KMS-11 (cell line): ENCODE measurements around the gene TMEM59.
A peak's percentile ranks its signal among the peaks of the same experiment; 100 is the strongest.

Source experiments
- H2AFZ ChIP-seq: fragments of 200-600 bp; sonication (generic); 2 replicates; pipeline ENCODE4 v1.6.1; 2016; ENCODE audit warnings: antibody characterized with exemption, mixed run types, low read depth
- H3K27ac ChIP-seq: fragments of 200-600 bp; sonication (generic); 2 replicates; pipeline ENCODE4 v1.6.1; 2016; ENCODE audit warnings: mild to moderate bottlenecking, mixed run types
- H3K27me3 ChIP-seq: fragments of 200-600 bp; sonication (generic); 2 replicates; pipeline ENCODE4 v1.6.1; 2017; ENCODE audit warnings: mild to moderate bottlenecking, low read depth, mixed run types, moderate library complexity; ENCODE audit not compliant: insufficient read depth
- H3K36me3 ChIP-seq: fragments of 200-600 bp; sonication (generic); 2 replicates; pipeline ENCODE4 v1.6.1; 2017; ENCODE audit warnings: mild to moderate bottlenecking, mixed run types; ENCODE audit not compliant: insufficient read depth
- H3K4me1 ChIP-seq: fragments of 200-600 bp; sonication (generic); 2 replicates; pipeline ENCODE4 v1.6.1; 2016; ENCODE audit warnings: mild to moderate bottlenecking, low read depth, mixed run types; ENCODE audit not compliant: poor library complexity, severe bottlenecking
- H3K4me2 ChIP-seq: fragments of 200-600 bp; sonication (generic); 2 replicates; pipeline ENCODE4 v1.7.0; 2016; ENCODE audit warnings: mild to moderate bottlenecking, mixed run types
- H3K4me3 ChIP-seq: fragments of 200-600 bp; sonication (generic); IDR thresholded peaks from 2 replicates; pipeline ENCODE4 v1.6.1; 2017; ENCODE audit warnings: low read depth, low read length, mixed read lengths; ENCODE audit not compliant: insufficient read depth
- H3K79me2 ChIP-seq: fragments of 200-600 bp; sonication (generic); 2 replicates; pipeline ENCODE4 v1.6.1; 2016; ENCODE audit warnings: low read depth, mixed run types; ENCODE audit not compliant: insufficient read depth
- H3K9ac ChIP-seq: fragments of 200-600 bp; sonication (generic); 2 replicates; pipeline ENCODE4 v1.6.1; 2016; ENCODE audit warnings: mild to moderate bottlenecking, mixed run types
- H4K20me1 ChIP-seq: fragments of 200-600 bp; sonication (generic); 2 replicates; pipeline ENCODE4 v1.6.1; 2016; ENCODE audit warnings: mild to moderate bottlenecking, mixed run types; ENCODE audit not compliant: insufficient read depth
- CTCF ChIP-seq: fragments of 200-600 bp; sonication (generic); conservative IDR thresholded peaks from 2 replicates; pipeline ENCODE4 v1.6.1; 2017; ENCODE audit warnings: low read depth, mild to moderate bottlenecking, antibody characterized with exemption, low read length, moderate library complexity, mixed read lengths

TMEM59 gene

DNA sequence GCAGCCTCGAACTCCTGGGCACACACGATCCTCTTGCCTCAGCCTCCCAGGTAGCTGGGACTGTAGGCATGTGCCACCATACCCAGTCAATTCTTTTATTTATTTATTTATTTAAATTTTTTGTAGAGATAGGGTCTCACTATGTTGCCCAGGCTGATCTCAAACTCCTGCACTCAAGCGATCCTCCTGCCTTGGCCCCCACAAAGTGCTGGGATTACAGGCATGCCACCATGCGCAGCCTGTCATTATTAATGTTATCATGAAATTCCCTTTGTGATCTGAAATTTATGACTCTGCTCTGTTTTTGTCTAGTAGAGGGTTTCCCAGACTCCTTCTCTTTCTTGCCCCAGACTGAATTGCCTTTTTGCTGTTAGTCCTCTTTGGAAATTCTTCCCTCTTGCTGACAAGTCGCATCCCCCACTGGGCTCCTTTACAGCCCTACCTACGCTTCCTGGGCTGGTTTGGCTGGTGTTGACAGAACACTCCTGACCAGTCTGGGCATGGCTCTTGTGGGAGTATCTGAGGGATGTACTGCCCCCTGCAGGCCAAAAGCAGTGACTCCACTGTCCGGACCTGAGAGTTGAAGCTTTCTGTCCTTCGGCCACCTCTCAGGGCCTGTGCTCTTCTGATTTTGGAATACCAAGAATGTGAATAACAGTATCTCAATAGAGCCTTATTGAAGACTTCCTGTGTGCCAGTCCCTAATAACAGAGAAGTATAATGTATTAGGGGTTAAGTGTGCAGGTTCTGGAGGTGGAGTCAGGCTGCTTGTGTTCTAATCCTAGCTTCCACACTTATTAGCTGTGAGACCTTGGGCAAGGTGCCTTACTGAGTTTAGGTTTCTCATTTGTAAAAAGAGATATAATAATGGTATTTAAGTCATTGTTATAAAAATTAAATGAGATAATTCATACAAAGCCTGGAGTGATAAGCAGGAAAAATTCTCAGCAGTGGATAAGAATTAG is 28.6 kb upstream of the TMEM59 start:
- Histone ChIP-seq H3K4me2 (no peak overlapping the region), H3K36me3 (no peaks in the 10 kb centered on the region), H2AFZ (no peak overlapping the region), H3K79me2 (no peaks in the 10 kb centered on the region), H4K20me1 (no peaks in the 10 kb centered on the region), H3K4me3 (no peak overlapping the region), H3K27me3 (no peaks in the 10 kb centered on the region), H3K4me1 (no peaks in the 10 kb centered on the region), H3K9ac (no peak overlapping the region), H3K27ac (no peak overlapping the region)
- peak; percentile 96 for TF ChIP-seq CTCF

- H3K36me3 ChIP-seq, result no peaks in the 10 kb centered on the region
- no peak overlapping the region for H3K27ac ChIP-seq
- no peak overlapping the region for H3K9ac ChIP-seq
- H3K4me3 ChIP-seq, result no peak overlapping the region
- H3K27me3 ChIP-seq, result no peaks in the 10 kb centered on the region
- no peaks in the 10 kb centered on the region for H4K20me1 ChIP-seq
- no peaks in the 10 kb centered on the region for H3K79me2 ChIP-seq
- TF ChIP-seq CTCF, result no peak
- no peak overlapping the region for H3K4me2 ChIP-seq
- H3K4me1 ChIP-seq, result no peaks in the 10 kb centered on the region
- H2AFZ ChIP-seq, result no peak overlapping the region
These were observed 27.6 kb upstream of the TMEM59 start for GRCh38 chr1:54080598-54081049.

- H4K20me1 ChIP-seq, result no peaks in the 10 kb centered on the region
- H3K4me3 ChIP-seq, result no peak overlapping the region
- no peak overlapping the region for H2AFZ ChIP-seq
- no peak overlapping the region for H3K27ac ChIP-seq
- H3K9ac ChIP-seq, result no peak overlapping the region
- no peaks in the 10 kb centered on the region for H3K27me3 ChIP-seq
- H3K79me2 ChIP-seq, result no peaks in the 10 kb centered on the region
- H3K4me2 ChIP-seq, result no peak overlapping the region
- H3K4me1 ChIP-seq, result no peaks in the 10 kb centered on the region
- TF ChIP-seq CTCF, result no peak
- H3K36me3 ChIP-seq, result no peaks in the 10 kb centered on the region
These were observed 24.4 kb upstream of the TMEM59 start for GRCh38 chr1:54077359-54077758.

DNA sequence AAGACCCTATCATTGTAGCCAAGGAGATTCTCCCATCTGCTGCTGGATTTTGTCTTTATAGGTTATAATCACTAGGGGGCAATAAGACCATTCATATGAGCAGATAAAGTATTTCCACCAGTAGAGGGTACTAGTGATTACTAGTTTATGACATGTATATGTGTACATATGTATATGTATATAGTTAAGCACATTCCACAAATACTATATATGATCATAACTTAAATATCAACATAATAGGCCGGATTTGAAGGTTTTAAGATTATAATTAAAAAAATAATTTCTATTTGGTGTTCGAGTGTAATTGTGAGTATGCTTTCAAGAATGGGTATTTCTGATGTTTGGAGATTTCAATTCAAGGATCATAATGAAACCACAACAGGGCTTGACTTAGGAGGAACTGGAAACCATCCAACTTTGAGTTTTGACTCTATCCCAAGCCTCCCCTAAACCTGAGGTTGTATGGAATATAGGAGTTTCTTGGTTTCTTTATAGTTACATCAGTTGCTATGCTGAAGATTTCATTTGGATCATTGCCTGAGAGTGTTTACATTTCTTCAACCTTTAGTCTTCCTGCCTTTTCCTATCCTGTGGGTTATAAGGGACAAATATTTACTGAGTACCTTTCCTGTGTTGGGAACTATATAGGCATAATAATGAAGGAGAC is 17.3 kb upstream of the TMEM59 start:
- Histone ChIP-seq H3K27ac (no peak overlapping the region), H4K20me1 (no peaks in the 10 kb centered on the region), H3K36me3 (no peaks in the 10 kb centered on the region), H2AFZ (no peak overlapping the region), H3K4me2 (no peak overlapping the region), H3K4me1 (peaks cover 11% of the 10 kb centered on the region), H3K27me3 (no peaks in the 10 kb centered on the region), H3K9ac (no peak overlapping the region), H3K4me3 (no peak overlapping the region), H3K79me2 (no peaks in the 10 kb centered on the region)
- TF ChIP-seq CTCF, result peak; percentile 95
